WI38 (cell line): ENCODE measurements around the gene TMEM259.

Experiments used
- H3K4me3 ChIP-seq: 2 replicates; pipeline ENCODE4 v1.5.1; 2011; ENCODE audit warnings: low read depth, mild to moderate bottlenecking, control low read depth, low read length
- CTCF ChIP-seq: IDR thresholded peaks from 2 replicates; pipeline ENCODE4 v1.5.1; 2012; ENCODE audit warnings: low read depth, mild to moderate bottlenecking, control low read depth, low read length

TMEM259 gene

GRCh38 chr19:1066251-1066747 is 45.4 kb upstream of the TMEM259 start:
- H3K4me3 ChIP-seq, result no peak overlapping the region
- no peak for TF ChIP-seq CTCF

GRCh38 chr19:1065606-1066109 is 44.7 kb upstream of the TMEM259 start:
- no peak overlapping the region for H3K4me3 ChIP-seq
- TF ChIP-seq CTCF, result no peak

GRCh38 chr19:1064661-1065605 is 44.0 kb upstream of the TMEM259 start:
- TF ChIP-seq CTCF, result peak; percentile 73
- H3K4me3 ChIP-seq, result no peak overlapping the region

GRCh38 chr19:1063909-1064660 is 43.2 kb upstream of the TMEM259 start:
- TF ChIP-seq CTCF, result no peak
- no peak overlapping the region for H3K4me3 ChIP-seq

GRCh38 chr19:1063030-1063908 is 42.3 kb upstream of the TMEM259 start:
- TF ChIP-seq CTCF, result no peak
- H3K4me3 ChIP-seq, result no peak overlapping the region

GRCh38 chr19:1062387-1063029 is 41.6 kb upstream of the TMEM259 start:
- no peak overlapping the region for H3K4me3 ChIP-seq
- no peak for TF ChIP-seq CTCF
